Left cardiac atrium (tissue), 4 donors: ENCODE results near the gene AGT. TPM values are rescaled to one million over a fixed set of nuclear protein-coding genes. Genes with fewer than 3 reads are reported as not detected.
A peak's percentile ranks its signal among the peaks of the same experiment; 100 is the strongest.
"Not testable (repeated sequence)": the region's sequence is repeated elsewhere in the genome, so short reads cannot be mapped to it uniquely, and the experiment has no call there.

Experiments used
- ATAC-seq, 2 donors: fragments of 200-7000 bp; cut with Tn5 transposase; one replicate each; pipeline ENCODE4 v1.9.1; 2020; ENCODE audit warnings: mild to moderate bottlenecking in 2 of 2, moderate library complexity in 2 of 2
- DNase-seq: peaks from one replicate; pipeline ENCODE4 v3.0.0-alpha.2; 2020
- intact Hi-C, 2 donors: fragments of 100-400 bp; cut with DNase I; formaldehyde crosslinking; loops; one replicate each; pipeline versions ENCODE4 v1.14.1 to v1.15.1; 2022 to 2023
- total RNA-seq, 2 donors: library from RNA; stranded (reverse); fragmentation: NEBNext Ultra II Directional; extraction: Animal tissue kit (Norgen Biotek cat#: 25700); gene quantifications; one replicate each; pipeline ENCODE4 v1.2.1, GENCODE V29; 2021
- donor health status: DM: no; HTN: yes; CAD: no.
- donor health status: DM: no; HTN: yes; CAD: no; lungs with severe emphysema.
- donor health status: DM: yes; HTN: yes; CAD: no.
- donor health status: Dilated cardiomyopathy.

AGT gene
- total RNA-seq, 2 donors from 2014 or later = 102 to 130 TPM

DNA sequence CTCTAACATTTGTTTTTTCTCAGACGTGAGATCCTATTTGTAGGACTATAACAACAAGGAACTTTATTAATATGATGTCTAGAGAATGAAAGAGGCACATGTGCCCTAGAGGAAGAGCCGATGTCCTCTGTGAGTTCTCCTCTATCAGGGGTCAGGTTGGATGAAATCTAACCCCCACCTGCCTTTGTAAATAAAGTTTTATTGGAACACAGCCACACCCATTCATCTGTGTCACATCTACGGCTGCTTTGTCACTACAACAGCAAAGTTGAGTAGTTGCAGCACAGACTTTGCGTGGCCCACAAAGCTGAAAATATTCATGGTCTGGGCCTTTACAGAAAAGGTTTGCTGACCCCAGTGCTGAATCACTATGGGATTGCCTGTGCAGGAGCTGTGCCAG, 32.7 kb upstream of the AGT start:
- no peak for ATAC-seq
- DNase-seq = no peak
- intact Hi-C loops = no loop called here

DNA sequence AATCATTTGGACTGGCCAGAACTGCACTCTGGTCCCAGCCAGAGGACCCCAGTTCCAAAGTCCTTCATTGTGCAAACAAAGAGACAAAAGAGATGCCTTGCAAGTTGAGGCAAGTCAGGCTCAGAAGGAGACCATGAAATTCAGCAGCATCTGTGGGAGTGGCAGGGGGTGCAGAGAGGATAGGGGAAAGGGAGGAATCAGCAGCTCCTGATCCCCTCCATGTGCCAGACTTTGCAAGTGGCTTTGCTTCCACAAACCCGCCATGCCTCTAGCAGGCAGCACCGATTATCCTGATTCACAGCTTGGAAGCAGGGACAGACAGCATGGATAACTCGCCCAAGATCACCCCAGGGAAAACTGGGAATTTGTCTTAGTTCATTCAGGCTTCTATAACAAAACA, 31.1 kb upstream of the AGT start:
- DNase-seq (no peak), ATAC-seq (no peak)
- intact Hi-C loops = no loop called here

DNA sequence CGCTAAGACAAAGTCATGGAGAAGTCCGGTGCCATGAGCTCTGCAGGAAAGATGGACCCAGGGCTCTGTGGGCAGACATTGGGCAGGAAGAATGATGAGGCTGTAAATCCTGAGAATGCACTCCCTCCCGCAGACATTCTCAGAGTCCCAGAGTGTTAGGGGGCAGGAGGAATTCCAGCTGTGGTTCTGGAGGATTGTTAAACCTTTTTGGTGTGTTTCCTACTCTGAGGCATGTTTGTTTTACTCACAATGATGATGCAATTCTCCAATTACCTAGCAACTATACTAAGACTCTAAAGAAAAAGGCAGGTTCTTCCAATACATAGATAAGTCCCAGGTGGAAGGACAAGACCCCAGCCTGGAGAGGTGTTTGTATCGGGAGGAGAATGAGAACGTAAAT, 30.5 kb upstream of the AGT start:
- DNase-seq = no peak
- intact Hi-C loops = no loop called here
- ATAC-seq = no peak

DNA sequence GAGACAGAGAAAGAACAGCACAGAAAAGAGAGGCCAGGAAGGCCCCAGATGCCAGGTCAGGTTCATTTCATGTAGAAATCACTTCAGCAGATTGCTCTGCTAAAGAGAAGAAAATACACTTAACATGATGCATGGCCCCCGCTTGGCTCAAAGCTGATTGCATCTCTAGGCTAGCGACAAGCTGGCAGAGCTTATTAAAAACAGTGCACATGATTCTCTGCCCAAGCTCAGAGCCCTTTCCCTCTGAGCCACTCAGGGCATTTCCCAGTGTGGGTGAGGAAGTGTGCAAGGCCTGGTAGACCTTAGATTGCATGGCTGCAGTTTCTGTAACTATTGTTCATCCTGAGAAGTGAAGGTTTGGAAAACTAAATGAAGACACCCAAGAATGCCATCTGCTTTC, 30.0 kb upstream of the AGT start:
- ATAC-seq = no peak

DNA sequence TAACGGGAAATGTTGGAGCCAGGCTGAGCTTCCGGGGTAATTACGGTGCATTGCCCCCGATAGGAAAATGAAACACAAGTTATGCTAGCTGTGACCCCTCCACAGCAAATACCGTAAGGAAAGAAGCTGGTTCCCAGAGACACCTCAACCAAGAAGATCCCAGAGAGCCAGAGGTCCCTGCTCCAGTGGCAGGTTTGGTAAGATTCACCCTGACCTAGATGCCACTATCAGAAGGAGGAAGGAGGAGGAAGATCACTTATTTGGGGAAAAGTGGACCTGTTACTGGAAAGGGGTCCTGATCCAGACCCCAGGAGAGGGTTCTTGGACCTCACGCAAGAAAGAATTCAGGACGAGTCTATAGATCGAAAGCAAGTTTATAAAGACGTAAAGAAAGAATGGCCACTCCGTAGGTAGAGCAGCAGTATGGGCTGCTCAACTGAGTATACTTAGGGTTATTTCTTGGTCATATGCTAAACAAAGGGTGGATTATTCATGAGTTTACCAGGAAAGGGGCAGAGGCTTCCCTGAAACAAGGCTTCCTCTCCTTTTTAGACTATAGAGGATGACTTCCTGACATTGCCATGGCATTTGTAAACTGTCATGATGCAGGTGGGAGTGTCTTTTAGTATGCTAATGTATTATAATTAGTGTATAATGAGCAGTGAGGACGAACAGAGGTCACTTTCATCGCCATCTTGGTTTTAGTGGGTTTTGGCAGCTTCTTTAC, 25.8 kb upstream of the AGT start:
- ATAC-seq = no peak
- intact Hi-C loops = no loop called here

More for the DNA sequence above, 30.0 kb upstream of the AGT start:
- intact Hi-C loops = no loop called here
- no peak for DNase-seq

DNA sequence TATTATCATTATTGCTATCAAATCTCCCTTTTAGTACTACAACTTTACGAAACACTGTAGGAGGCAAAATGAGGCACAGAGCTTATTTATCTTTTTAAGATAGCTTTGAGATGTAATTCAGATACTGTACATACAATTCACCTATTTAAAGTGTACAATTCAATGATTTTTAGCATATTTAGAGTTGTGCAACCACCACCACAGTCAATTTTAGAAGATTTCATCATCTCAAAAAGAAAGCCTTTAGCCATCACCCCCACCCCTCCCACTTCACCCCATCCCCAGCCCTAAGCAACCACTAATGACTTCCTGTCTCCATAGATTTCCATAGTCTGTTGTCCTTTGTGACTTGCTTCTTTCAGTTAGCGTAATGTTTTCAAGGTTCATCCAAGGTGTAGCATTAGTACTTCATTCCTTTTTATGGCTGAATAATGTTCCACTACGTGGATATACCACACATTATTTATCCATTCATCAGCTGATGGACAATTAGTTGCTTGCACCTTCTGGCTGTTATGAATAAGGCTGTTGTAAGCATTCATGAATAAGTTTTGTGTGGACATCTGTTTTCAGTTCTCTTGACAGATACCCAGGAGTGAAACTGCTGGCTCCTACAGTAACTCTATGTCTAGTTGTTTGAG, 23.8 kb upstream of the AGT start:
- intact Hi-C loops = no loop called here
- no peak for DNase-seq
- ATAC-seq = no peak

More for the DNA sequence above, 25.8 kb upstream of the AGT start:
- no peak for DNase-seq

DNA sequence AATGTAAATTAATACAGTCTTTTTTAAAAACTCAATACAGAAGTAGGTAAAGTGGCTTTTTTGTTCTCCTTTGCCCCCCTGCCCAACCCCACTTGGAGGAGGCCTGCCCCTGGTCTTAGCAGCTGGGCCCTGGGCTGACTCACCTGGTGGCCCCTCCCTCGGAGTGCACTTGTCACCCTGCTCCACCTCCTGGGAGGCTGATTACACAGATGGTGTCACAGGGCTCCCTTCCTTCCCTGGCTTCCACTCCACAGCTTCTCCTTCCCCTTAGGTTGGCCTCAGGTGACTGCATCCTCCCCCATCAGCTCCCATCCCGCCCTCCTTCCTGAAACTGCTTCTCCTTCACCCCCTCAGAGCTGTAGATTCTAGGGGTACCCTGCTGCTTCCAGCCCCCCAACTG, 21.5 kb upstream of the AGT start:
- intact Hi-C loops = no loop called here
- no peak for ATAC-seq

DNA sequence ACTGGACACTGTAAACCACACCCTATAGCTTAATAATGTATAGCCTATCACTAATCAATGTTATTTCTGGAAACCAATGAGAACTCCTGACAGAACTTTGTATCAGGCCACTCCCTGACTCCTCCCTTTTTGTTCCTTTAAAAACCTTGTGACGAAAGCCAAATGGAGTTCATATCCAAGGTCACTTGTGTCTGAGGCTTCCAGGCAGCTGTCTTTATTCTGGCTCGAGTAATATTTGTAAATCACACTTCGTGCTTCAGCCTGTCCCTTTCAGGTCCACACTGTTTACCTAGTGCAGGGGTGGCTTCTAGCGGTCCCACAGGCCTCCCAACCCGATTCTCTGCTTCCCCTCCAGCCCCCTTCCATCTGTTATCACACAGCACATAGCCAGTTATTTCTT, 17.1 kb upstream of the AGT start:
- intact Hi-C loops = no loop called here
- peak; percentile 45 to 63 for ATAC-seq
- no peak for DNase-seq

More for the DNA sequence above, 21.5 kb upstream of the AGT start:
- DNase-seq = no peak

DNA sequence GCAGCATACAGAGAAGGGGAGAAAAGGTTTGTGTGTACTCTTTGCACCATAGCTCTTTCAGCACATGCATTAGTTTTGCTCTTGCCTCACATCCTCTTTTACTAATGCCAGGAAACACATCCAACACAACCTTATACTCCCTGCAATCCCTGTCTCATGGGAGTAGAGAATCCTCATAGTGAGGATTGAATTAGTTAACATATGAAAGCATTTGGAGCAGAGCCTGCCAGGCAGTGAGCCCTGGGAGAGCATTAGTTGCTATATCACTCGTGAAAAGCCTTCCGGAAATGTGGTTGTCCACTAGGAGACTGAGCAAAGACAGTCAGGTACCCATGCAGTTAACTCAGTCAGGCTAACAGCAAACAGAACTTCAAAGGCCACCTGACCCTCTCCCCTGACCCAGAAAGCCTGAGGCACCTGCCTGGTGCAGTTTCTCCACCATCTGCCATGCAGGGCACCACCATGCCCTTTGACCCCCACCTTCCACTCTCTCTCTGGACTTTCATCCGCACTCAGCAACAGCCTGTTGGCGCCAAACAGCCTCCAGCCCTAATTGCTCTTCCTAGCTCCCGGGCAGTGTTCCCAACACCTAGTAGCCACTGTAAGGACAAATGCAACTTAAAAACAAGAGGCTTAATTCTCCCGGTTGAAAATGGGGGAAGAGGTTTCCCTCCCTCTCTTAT, 14.9 kb upstream of the AGT start:
- ATAC-seq = peak; percentile 42 to 63
- intact Hi-C loops = no loop called here
- no peak for DNase-seq

DNA sequence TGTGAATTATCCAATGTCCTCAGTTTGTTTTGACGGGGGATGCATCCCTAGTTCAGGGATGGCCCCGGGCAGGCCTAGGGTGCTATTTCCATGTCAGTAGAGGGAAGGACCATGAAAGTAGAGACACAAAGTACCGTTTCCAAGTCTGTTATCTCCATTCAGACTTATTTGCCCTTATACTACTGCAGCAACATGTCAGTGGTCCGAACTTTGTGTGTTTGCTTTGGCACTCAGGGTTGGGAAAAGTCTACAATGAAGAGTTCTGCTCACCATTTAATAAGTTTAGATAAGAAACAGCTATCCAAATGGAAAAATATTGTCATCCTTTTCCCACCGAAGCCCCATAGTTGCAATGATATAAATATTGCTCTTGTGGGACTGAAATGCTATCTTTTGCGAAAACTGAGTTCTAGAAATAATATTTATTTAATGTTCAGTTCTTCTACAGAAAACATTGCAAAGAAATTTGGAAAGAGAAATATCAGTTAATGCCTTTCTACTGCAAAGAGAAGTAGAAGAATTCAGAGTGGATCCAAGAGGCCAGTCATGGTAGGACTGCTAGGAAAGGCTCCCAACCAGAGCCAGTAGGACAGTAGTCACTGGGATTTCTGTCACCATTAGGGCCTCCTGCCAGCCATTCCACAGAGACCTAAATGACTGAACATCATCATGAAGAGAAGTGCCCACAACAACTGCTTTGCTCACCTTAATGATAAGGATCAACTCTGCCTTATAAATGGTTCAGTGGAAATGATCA, 11.5 kb upstream of the AGT start:
- DNase-seq = no peak
- peak; percentile 60 to 84 for ATAC-seq
- intact Hi-C loops = no loop called here

DNA sequence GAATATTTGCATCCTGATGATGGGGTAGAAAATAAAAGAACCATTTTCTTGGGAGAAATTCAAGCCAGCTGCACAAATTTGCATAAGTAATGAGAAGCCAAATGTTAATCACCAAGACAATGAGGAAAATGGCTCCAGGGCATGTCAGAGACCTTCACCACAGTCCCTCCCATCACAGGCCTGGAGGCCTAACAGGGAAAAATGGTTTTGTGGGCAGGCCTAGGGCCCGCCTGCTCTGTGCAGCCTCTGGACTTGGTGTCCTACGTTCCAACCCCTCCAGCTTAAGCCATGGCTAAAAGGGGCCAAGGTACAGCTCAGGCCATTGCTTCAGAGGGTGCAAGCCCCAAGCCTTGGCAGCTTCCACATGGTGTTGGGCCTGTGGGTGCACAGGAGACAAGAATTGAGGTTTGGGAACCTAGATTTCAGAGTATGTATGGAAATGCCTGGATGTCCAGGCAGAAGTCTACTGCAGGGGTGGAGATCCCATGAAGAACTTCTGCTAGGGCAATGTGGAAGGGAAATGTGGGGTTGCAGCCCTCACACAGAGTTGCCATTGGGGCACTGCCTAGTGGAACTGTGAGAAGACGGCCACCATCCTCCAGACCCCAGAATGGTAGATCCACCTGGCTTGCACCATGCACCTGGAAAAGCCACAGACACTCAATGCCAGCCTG, 8.1 kb upstream of the AGT start:
- ATAC-seq, intact Hi-C loops, DNase-seq: not testable (repeated sequence)

DNA sequence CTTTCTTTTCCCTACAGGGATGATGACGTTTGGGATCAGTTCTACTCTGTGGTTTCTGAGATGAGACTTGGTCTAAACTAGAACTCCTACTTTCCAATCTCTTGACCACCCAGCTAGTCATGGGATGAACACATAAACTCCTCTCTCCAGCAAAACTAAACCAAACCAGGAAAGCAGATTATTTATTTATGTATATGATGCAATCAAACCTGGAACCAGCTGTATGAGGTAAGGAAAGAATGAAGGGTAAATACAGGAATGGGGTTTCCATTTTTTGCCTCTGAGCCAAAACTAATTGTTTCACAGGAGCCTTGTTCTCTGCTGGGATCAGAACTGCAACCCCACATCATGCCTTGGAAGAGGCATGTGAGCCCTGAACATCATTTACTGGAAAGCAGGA, 3.3 kb upstream of the AGT start:
- no peak for ATAC-seq
- DNase-seq = no peak
- intact Hi-C loops = no loop called here

DNA sequence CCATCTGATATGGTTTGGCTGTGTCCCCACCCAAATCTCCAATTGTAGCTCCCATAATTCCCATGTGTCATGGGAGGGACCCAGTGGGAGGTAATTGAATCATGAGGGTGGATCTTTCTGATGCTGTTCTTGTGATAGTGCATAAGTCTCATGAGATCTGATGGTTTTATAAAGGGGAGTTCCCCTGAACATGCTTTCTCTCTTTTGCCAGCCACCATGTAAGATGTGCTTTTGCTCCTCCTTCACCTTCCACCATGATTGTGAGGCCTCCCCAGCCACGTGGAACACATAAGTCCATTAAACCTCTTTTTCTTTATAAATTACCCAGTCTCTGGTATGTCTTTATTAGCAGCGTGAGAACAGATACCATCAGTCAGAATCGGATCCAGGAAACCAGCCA, 2.5 kb upstream of the AGT start:
- DNase-seq, ATAC-seq, intact Hi-C loops: not testable (repeated sequence)

DNA sequence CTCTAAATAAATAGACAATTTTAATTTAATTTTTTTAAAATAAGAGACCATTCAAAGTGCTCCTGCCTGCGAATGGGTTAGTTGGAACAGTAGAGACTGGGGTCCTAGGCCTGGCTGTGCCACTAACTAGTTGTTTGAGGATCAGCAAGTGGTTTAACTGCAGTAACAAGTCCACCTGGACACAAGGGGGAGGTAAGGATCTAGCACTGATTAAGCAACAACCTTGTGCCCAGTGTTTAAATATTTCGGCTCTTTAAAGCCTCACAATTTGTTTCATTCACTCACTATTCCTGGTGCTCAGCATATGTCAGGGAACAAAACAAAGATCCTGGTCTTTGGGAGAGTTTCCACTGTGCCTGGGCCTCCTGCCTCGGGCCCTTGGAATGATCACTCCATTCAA, 1.6 kb upstream of the AGT start:
- DNase-seq (no peak), ATAC-seq (no peak)
- intact Hi-C loops = no loop called here

DNA sequence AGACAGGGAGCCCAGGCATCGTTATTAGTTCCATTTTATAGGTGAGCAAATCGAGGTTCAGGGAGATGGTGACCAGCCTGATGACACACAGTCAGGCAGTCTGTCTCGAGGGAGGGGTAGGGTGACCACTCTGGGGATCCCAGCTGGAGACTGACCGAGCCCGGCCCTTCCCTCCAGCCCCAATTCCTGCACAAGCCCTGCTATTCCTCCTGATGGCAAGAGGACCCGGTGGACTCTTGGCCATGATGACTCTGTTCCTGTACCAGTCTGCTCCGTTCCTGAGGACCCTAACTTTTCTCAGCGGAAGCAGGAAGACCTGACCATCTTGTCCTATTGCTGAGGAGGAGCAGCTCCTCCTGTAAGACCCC, 391 bp downstream of the AGT start:
- intact Hi-C loops = loop anchor here in 1 of 2 donors (2.0 kb wide), 1 partner anchor 59 kb away; no protein-coding TSS in a partner anchor
- ATAC-seq = peak in 1 of 2 donors; percentile 15
- no peak for DNase-seq

DNA sequence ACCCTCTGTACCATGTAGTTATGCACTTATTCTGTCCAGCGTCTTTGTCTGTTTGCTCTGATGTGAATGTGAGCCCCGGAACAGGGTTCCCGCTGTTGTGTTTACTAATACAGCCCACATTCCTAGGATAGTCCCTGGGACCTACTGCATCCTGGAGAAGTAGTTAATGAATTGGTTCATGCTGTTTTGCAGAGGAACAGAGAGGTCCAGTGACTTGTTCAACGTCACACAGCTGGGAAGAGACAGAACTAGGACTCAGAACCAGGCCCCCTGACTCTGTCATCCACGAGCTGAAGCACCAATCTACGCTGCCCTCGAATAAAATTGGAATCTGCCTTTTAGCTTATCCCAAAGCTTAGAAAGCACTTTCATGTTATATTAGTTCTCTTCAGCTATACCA, 784 bp downstream of the AGT start:
- intact Hi-C loops = loop anchor here in 1 of 2 donors (2.0 kb wide), 1 partner anchor 60 kb away; no protein-coding TSS in a partner anchor
- DNase-seq = no peak
- no peak for ATAC-seq

DNA sequence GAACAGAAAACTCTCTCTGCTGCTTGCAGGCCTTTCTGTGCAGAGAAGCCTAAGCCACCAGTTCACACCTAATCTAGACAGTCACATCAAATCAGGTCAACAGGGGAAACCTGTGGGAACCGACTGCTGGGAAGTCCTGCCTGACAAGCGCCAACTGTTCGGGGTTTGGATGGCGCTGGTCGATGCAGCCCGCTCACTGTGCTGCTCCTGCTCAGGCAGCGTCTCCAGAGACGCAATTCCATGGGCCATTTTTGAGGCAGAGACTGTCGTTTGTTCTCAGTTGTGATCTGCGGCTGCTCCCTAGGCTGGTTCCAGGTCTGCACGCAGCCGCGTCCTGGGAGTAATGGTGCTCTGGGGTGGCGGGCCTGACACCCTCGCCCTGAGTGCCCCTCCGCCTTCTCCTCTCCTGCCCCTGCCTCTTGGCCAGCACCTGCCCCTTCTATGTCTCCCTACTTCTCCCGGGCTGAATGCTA, 1.4 kb downstream of the AGT start:
- DNase-seq = no peak
- intact Hi-C loops = loop anchor here in 1 of 2 donors (2.0 kb wide), 1 partner anchor 60 kb away; no protein-coding TSS in a partner anchor
- no peak for ATAC-seq

DNA sequence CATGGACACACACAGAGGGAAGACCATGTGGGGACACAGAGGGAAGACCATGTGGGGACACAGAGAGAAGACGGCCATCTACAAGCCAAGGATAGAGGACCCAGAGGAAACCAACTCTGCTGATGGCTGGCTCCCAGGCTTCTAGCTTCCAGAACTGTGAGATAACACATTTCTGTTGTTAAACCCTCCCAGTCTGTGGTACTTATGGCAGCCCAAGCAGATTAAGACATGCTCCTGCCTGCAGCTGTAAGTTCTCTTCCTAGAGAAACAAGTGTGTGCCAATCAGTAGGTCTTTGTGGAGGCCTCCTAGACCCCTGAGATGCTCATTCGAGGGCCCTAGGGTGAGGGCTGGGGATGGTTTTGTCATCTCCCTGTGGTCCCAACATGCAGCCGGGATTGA, 2.7 kb downstream of the AGT start:
- DNase-seq = no peak
- intact Hi-C loops = no loop called here
- no peak for ATAC-seq

DNA sequence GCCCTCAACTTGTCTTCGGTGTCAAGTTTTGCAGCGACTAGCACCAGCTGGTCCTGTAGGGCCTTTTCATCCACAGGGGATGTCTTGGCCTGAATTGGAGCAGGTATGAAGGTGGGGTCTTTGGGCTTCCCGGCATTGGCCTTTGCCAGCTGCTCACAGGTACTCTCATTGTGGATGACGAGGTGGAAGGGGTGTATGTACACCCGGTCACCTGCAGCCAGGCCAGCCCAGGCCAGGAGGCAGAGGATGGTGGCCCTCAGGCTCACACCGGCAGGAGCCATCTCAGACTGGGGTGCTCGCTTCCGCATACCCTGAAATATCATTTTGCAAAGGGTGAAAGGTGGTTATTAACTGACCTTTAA, 3.4 kb downstream of the AGT start:
- DNase-seq (no peak), ATAC-seq (no peak)
- intact Hi-C loops = no loop called here
